Breast epithelium (tissue), 3 donors: ENCODE results near the gene CD55.

Source experiments
- POLR2A ChIP-seq: fragments of 450-650 bp; IDR thresholded peaks from one replicate; pipeline ENCODE4 v1.6.1; 2016; ENCODE audit warnings: antibody characterized with exemption, mild to moderate bottlenecking, moderate library complexity
- TF ChIP-seq, protein P1 (sequence below), 3 donors: fragments of 450-650 bp; IDR thresholded peaks; one replicate each; pipeline ENCODE4 v1.5.1; 2016 to 2017; ENCODE audit warnings: antibody characterized with exemption in 3 of 3, mild to moderate bottlenecking in 3 of 3, moderate library complexity in 3 of 3

GRCh38 chr1:207328004-207328403 is 6.5 kb downstream of the CD55 start:
- TF ChIP-seq, protein P1, sequence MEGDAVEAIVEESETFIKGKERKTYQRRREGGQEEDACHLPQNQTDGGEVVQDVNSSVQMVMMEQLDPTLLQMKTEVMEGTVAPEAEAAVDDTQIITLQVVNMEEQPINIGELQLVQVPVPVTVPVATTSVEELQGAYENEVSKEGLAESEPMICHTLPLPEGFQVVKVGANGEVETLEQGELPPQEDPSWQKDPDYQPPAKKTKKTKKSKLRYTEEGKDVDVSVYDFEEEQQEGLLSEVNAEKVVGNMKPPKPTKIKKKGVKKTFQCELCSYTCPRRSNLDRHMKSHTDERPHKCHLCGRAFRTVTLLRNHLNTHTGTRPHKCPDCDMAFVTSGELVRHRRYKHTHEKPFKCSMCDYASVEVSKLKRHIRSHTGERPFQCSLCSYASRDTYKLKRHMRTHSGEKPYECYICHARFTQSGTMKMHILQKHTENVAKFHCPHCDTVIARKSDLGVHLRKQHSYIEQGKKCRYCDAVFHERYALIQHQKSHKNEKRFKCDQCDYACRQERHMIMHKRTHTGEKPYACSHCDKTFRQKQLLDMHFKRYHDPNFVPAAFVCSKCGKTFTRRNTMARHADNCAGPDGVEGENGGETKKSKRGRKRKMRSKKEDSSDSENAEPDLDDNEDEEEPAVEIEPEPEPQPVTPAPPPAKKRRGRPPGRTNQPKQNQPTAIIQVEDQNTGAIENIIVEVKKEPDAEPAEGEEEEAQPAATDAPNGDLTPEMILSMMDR (IDR thresholded peaks at IDR 0.05): no peak
- no peak for TF ChIP-seq POLR2A
